ENCODE measurements around the gene LMBRD2. TPM values are rescaled to one million over a fixed set of nuclear protein-coding genes. Genes with fewer than 3 reads are reported as not detected.

The LMBRD2 gene
- polyA plus RNA-seq, 1 donor (not counting 4 experiments of a cell fraction or from before 2014, with no cell fraction given), result 4.7 TPM

- Histone ChIP-seq H4K20me1 (ENCODE audit: control insufficient read depth, extremely low read depth, insufficient read depth, low read length) (no peaks in the 10 kb centered on the region), H3K9me3 (ENCODE audit: control insufficient read depth, low read depth, low read length) (no peaks in the 10 kb centered on the region), H3K36me3 (ENCODE audit: control insufficient read depth in 2 of 2, extremely low read depth in 1 of 2, insufficient read depth in 2 of 2, low read length in 2 of 2) (peaks cover 30 to 47% of the 10 kb centered on the region in 2 experiments), H3K27ac (ENCODE audit: control insufficient read depth, insufficient read depth, low read length) (no peak overlapping the region), H3K9ac (ENCODE audit: control insufficient read depth, extremely low read depth, insufficient read depth, low read length) (no peak overlapping the region), H2AFZ (ENCODE audit: control insufficient read depth, low read length) (no peak overlapping the region), H3K27me3 (ENCODE audit: control insufficient read depth, extremely low read depth, insufficient read depth, low read length) (no peaks in the 10 kb centered on the region), H3K79me2 (ENCODE audit: control insufficient read depth, insufficient read depth, low read length) (peaks cover 50% of the 10 kb centered on the region), H3K4me2 (ENCODE audit: control insufficient read depth, extremely low read depth, insufficient read depth, low read depth, low read length) (no peak overlapping the region), H3K4me1 (ENCODE audit: control insufficient read depth, extremely low read depth, insufficient read depth, low read length) (peaks cover 17% of the 10 kb centered on the region), H3K9me1 (ENCODE audit: control insufficient read depth, extremely low read depth, insufficient read depth, low read length) (no peaks in the 10 kb centered on the region), H3K4me3 (ENCODE audit: control insufficient read depth in 2 of 3, extremely low read depth in 1 of 3, insufficient read depth in 2 of 3, low read depth in 1 of 3, low read length in 3 of 3) (no peak overlapping the region)
- TF ChIP-seq, protein P1, sequence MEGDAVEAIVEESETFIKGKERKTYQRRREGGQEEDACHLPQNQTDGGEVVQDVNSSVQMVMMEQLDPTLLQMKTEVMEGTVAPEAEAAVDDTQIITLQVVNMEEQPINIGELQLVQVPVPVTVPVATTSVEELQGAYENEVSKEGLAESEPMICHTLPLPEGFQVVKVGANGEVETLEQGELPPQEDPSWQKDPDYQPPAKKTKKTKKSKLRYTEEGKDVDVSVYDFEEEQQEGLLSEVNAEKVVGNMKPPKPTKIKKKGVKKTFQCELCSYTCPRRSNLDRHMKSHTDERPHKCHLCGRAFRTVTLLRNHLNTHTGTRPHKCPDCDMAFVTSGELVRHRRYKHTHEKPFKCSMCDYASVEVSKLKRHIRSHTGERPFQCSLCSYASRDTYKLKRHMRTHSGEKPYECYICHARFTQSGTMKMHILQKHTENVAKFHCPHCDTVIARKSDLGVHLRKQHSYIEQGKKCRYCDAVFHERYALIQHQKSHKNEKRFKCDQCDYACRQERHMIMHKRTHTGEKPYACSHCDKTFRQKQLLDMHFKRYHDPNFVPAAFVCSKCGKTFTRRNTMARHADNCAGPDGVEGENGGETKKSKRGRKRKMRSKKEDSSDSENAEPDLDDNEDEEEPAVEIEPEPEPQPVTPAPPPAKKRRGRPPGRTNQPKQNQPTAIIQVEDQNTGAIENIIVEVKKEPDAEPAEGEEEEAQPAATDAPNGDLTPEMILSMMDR (optimal IDR thresholded peaks at IDR 0.05 in 1 of 3, IDR thresholded peaks at IDR 0.05 in 1 of 3, conservative IDR thresholded peaks at IDR 0.05 in 1 of 3; ENCODE audit: extremely low read depth in 1 of 3, insufficient read depth in 2 of 3, low read length in 3 of 3), result no peak
- no peak for TF ChIP-seq EZH2 (IDR thresholded peaks at IDR 0.05; ENCODE audit: low read length)
- FAIRE-seq (no peak), DNase-seq (ENCODE audit: low read depth, low spot score) (no peak)
- dilution Hi-C loops (cut with MboI; ENCODE audit: extremely low pct_ligation_motif_present, low sequenced_read_pairs), result no loop called here
Observed at GRCh38 chr5:36162810-36163486, 11.3 kb upstream of the LMBRD2 start.

GRCh38 chr5:36161361-36161760 lies 9.7 kb upstream of the LMBRD2 start:
- Histone ChIP-seq H3K36me3 (ENCODE audit: control insufficient read depth in 2 of 2, extremely low read depth in 1 of 2, insufficient read depth in 2 of 2, low read length in 2 of 2) (peaks cover 27 to 37% of the 10 kb centered on the region in 2 experiments), H3K4me2 (ENCODE audit: control insufficient read depth, extremely low read depth, insufficient read depth, low read depth, low read length) (peak overlapping the region; percentile 67), H3K9ac (ENCODE audit: control insufficient read depth, extremely low read depth, insufficient read depth, low read length) (no peak overlapping the region), H3K79me2 (ENCODE audit: control insufficient read depth, insufficient read depth, low read length) (peaks cover 53% of the 10 kb centered on the region), H3K27ac (ENCODE audit: control insufficient read depth, insufficient read depth, low read length) (peak overlapping the region; percentile 21), H4K20me1 (ENCODE audit: control insufficient read depth, extremely low read depth, insufficient read depth, low read length) (no peaks in the 10 kb centered on the region), H3K4me1 (ENCODE audit: control insufficient read depth, extremely low read depth, insufficient read depth, low read length) (peaks cover 30% of the 10 kb centered on the region), H3K9me3 (ENCODE audit: control insufficient read depth, low read depth, low read length) (no peaks in the 10 kb centered on the region), H2AFZ (ENCODE audit: control insufficient read depth, low read length) (no peak overlapping the region), H3K4me3 (ENCODE audit: control insufficient read depth in 2 of 3, extremely low read depth in 1 of 3, insufficient read depth in 2 of 3, low read depth in 1 of 3, low read length in 3 of 3) (no peak overlapping the region), H3K9me1 (ENCODE audit: control insufficient read depth, extremely low read depth, insufficient read depth, low read length) (no peaks in the 10 kb centered on the region), H3K27me3 (ENCODE audit: control insufficient read depth, extremely low read depth, insufficient read depth, low read length) (no peaks in the 10 kb centered on the region)
- FAIRE-seq (peak; percentile 76), DNase-seq (ENCODE audit: low read depth, low spot score) (no peak)
- no peak for TF ChIP-seq EZH2 (IDR thresholded peaks at IDR 0.05; ENCODE audit: low read length)
- dilution Hi-C loops (cut with MboI; ENCODE audit: extremely low pct_ligation_motif_present, low sequenced_read_pairs), result no loop called here

All from keratinocyte (primary cell).